Peyer's patch (tissue), 4 donors: Measurements from ENCODE around the gene SUMO3.

ENCODE experiments used
- POLR2A ChIP-seq, 2 donors: fragments of 450-650 bp; IDR thresholded peaks; one replicate each; pipeline ENCODE4 v1.5.1; 2017; ENCODE audit warnings: antibody characterized with exemption in 2 of 2, mild to moderate bottlenecking in 2 of 2, moderate library complexity in 2 of 2
- TF ChIP-seq, protein P1 (sequence below), 6 experiments: fragments of 450-650 bp in 4 of 6; fragments of 200-600 bp in 2 of 6; sonication (generic) in 1 of 6; IDR thresholded peaks; one replicate each; pipeline ENCODE4 v1.5.1; 2017 to 2019; ENCODE audit warnings: antibody characterized with exemption in 6 of 6, mild to moderate bottlenecking in 3 of 6, moderate library complexity in 1 of 6

DNA sequence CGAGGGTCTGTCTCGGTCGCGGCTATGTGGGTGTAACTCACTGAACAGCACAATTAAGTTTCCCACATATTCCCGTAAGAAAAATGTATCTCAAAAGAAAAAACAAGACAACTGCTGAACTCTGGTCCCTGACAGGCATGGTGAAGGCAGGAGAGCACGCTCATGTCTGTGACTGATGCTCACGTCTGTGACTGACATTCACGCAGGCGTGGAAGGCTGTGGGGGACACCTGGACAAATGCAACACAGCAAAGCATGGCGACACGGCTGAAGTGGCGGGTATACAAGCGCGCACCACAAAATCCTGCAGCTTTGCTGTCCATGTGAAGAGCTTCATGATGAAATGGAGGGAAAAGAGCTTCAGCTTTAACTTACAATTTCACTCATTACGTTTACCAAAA is 49.6 kb upstream of the SUMO3 start:
- TF ChIP-seq, protein P1, sequence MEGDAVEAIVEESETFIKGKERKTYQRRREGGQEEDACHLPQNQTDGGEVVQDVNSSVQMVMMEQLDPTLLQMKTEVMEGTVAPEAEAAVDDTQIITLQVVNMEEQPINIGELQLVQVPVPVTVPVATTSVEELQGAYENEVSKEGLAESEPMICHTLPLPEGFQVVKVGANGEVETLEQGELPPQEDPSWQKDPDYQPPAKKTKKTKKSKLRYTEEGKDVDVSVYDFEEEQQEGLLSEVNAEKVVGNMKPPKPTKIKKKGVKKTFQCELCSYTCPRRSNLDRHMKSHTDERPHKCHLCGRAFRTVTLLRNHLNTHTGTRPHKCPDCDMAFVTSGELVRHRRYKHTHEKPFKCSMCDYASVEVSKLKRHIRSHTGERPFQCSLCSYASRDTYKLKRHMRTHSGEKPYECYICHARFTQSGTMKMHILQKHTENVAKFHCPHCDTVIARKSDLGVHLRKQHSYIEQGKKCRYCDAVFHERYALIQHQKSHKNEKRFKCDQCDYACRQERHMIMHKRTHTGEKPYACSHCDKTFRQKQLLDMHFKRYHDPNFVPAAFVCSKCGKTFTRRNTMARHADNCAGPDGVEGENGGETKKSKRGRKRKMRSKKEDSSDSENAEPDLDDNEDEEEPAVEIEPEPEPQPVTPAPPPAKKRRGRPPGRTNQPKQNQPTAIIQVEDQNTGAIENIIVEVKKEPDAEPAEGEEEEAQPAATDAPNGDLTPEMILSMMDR (IDR thresholded peaks at IDR 0.05): no peak
- no peak for TF ChIP-seq POLR2A (IDR thresholded peaks at IDR 0.05)
